Stomach (tissue), 4 donors: ENCODE results near the gene WWOX.

Experiments
- EP300 ChIP-seq: sonication (generic); formaldehyde crosslinking; IDR thresholded peaks from one replicate; pipeline ENCODE4 v1.6.1; 2017; ENCODE audit warnings: antibody characterized with exemption
- POLR2A ChIP-seq, 4 donors: fragments of 450-650 bp; IDR thresholded peaks; one replicate each; pipeline ENCODE4 v1.6.1; 2016; ENCODE audit warnings: antibody characterized with exemption in 4 of 4, control low read depth in 2 of 4, mild to moderate bottlenecking in 1 of 4, moderate library complexity in 1 of 4
- POLR2AphosphoS5 ChIP-seq, 3 donors: sonication (generic); formaldehyde crosslinking; IDR thresholded peaks; one replicate each; pipeline ENCODE4 v1.6.1; 2016; ENCODE audit warnings: antibody characterized with exemption in 3 of 3

- TF ChIP-seq POLR2AphosphoS5 (IDR thresholded peaks at IDR 0.05), result no peak
- no peak for TF ChIP-seq EP300
- no peak for TF ChIP-seq POLR2A (IDR thresholded peaks at IDR 0.05)
These were observed 350.8 kb downstream of the WWOX start for GRCh38 chr16:78450255-78450654.
